K562 (cell line): ENCODE measurements around the gene SLC26A8. TPM values are rescaled to one million over a fixed set of nuclear protein-coding genes. Genes with fewer than 3 reads are reported as not detected.
A peak's percentile ranks its signal among the peaks of the same experiment; 100 is the strongest.

Experiments
- ATAC-seq: fragments of 200-7000 bp; cut with Tn5 transposase; 3 replicates; pipeline ENCODE4 v1.9.1; 2020; ENCODE audit warnings: moderate library complexity
- BruUV-seq: library from RNA; stranded (reverse); fragments of 400-500 nt; replicated peaks from 2 replicates; lab custom pipeline; 2021; lab: Mats Ljungman, UMichigan
- CTCF ChIA-PET: fragments of 300-600 bp; formaldehyde crosslinking; extraction: SDS; loops from one replicate; lab custom pipeline; 2021; ENCODE audit warnings: low intra/inter-chr PET ratio; lab: Yijun Ruan, JAX
- POLR2A ChIA-PET: fragments of 300-600, 350-650 bp; sonication (Branson Sonifier 250); formaldehyde crosslinking; extraction: SDS; loops from one replicate; lab custom pipeline; 2021; ENCODE audit warnings: antibody characterized with exemption, inconsistent platforms; lab: Yijun Ruan, JAX
- DNase-seq, 4 experiments: peaks; one replicate each; pipeline versions ENCODE4 v3.0.0 to v3.0.0-alpha.2; 2011 to 2018; ENCODE audit warnings: low spot score in 3 of 4, mixed read lengths in 3 of 4; ENCODE audit errors: extremely low read depth in 1 of 4
- FAIRE-seq: peaks from 2 replicates; lab custom pipeline; 2011; peaks lifted over from hg19 to GRCh38; lab: Jason Lieb, UNC
- H2AFZ ChIP-seq: 2 replicates; pipeline ENCODE4 v1.6.0; 2011; ENCODE audit warnings: low read depth, low read length, control low read depth, inconsistent platforms
- H3K27ac ChIP-seq: fragments of 200-600 bp; 3 replicates; pipeline ENCODE4 v1.8.0; 2011; ENCODE audit warnings: low read depth, mild to moderate bottlenecking, control low read depth, inconsistent platforms, low read length, moderate library complexity, mixed read lengths; ENCODE audit errors: extremely low read depth
- H3K27me3 ChIP-seq, 2 experiments: fragments of 300-600 bp in 1 of 2; 2 replicates in 1 of 2; 3 replicates in 1 of 2; pipeline versions ENCODE4 v1.6.0 to v1.8.0; 2011; ENCODE audit warnings: inconsistent platforms in 2 of 2, low read length in 2 of 2, mild to moderate bottlenecking in 1 of 2, mixed read lengths in 1 of 2, moderate library complexity in 1 of 2; ENCODE audit not compliant: control insufficient read depth in 2 of 2, insufficient read depth in 2 of 2
- H3K36me3 ChIP-seq: fragments of 300-600 bp; 3 replicates; pipeline ENCODE4 v1.8.0; 2011; ENCODE audit warnings: mild to moderate bottlenecking, low read length, inconsistent platforms; ENCODE audit not compliant: control insufficient read depth, insufficient read depth
- H3K4me1 ChIP-seq, 2 experiments: fragments of 200-600 bp in 1 of 2; replicated peaks in 1 of 2; 2 replicates in 1 of 2; 3 replicates in 1 of 2; pipeline versions ENCODE4 v1.5.1 to v1.8.0; 2011; ENCODE audit warnings: inconsistent platforms in 2 of 2, low read length in 2 of 2, mild to moderate bottlenecking in 1 of 2, mixed read lengths in 1 of 2, moderate library complexity in 1 of 2; ENCODE audit not compliant: control insufficient read depth in 2 of 2, insufficient read depth in 2 of 2
- H3K4me2 ChIP-seq: 2 replicates; pipeline ENCODE4 v1.6.1; 2011; ENCODE audit warnings: low read length, control low read depth, inconsistent platforms, mixed read lengths; ENCODE audit not compliant: insufficient read depth
- H3K4me3 ChIP-seq: fragments of 200-600 bp; sonication (generic), shearing (Covaris generic); 2 replicates; pipeline ENCODE4 v1.5.1; 2016; ENCODE audit warnings: control low read depth, inconsistent platforms
- H3K79me2 ChIP-seq: fragments of 200-600 bp; 3 replicates; pipeline ENCODE4 v1.8.0; 2011; ENCODE audit warnings: low read length, inconsistent platforms; ENCODE audit not compliant: control insufficient read depth, insufficient read depth
- H3K9ac ChIP-seq, 2 experiments: 2 replicates each; pipeline versions ENCODE4 v1.6.0 to v1.6.1; 2011; ENCODE audit warnings: low read depth in 2 of 2, low read length in 2 of 2, control low read depth in 1 of 2, inconsistent platforms in 1 of 2, mild to moderate bottlenecking in 1 of 2, mixed read lengths in 1 of 2; ENCODE audit not compliant: insufficient read depth in 1 of 2
- H3K9me1 ChIP-seq: one replicate; pipeline ENCODE4 v1.6.0; 2011; ENCODE audit warnings: inconsistent platforms, mild to moderate bottlenecking, low read length, moderate library complexity; ENCODE audit not compliant: control insufficient read depth, insufficient read depth
- H3K9me3 ChIP-seq: replicated peaks from 2 replicates; pipeline ENCODE4 v1.5.1; 2011; ENCODE audit warnings: low read depth, low read length, inconsistent platforms; ENCODE audit not compliant: control insufficient read depth, insufficient read depth
- H4K20me1 ChIP-seq: replicated peaks from 2 replicates; pipeline ENCODE4 v1.6.1; 2011; ENCODE audit warnings: low read length, inconsistent platforms, mixed read lengths; ENCODE audit not compliant: control insufficient read depth, insufficient read depth
- CEBPB ChIP-seq: fragments of 450-650 bp; IDR thresholded peaks from 2 replicates; pipeline ENCODE4 v1.6.1; 2016; ENCODE audit warnings: missing genetic modification characterization, missing compliant biosample characterization
- WGBS: fragments of 100-300 bp; shearing (Covaris generic); methylation state at CpG from one replicate; pipeline ENCODE4 v1.1.6; 2016; ENCODE audit warnings: low coverage, mixed read lengths; ENCODE audit not compliant: insufficient coverage; ENCODE audit errors: missing lambda C conversion rate; 5-methylcytosine and 5-hydroxymethylcytosine counted together
- in situ Hi-C: fragments of 300-500 bp; cut with MboI; formaldehyde crosslinking; loops from 4 replicates; pipeline ENCODE4 v1.15.0; 2018; ENCODE audit warnings: inconsistent platforms, mixed read lengths
- intact Hi-C: fragments of 100-400 bp; cut with micrococcal nuclease; formaldehyde crosslinking; loops from 2 replicates; pipeline ENCODE4 v1.14.2; 2022
- polyA plus RNA-seq, 8 experiments: library from polyadenylated mRNA; depleted of rRNA in 4 of 8; stranded (reverse) in 5 of 8; unstranded in 3 of 8; fragments of >200 nt; fragmentation: Nextera tagmentation in 2 of 8; fragmentation: Illumina TruSeq in 1 of 8; extraction: Ambion mirVana in 2 of 8; extraction: Trizol in 1 of 8; gene quantifications; 2 replicates each; pipeline versions ENCODE4 v1.2.1 to v1.2.3, GENCODE V29; 2011 to 2014; ENCODE audit warnings: inconsistent platforms in 1 of 8, missing spikeins in 1 of 8
- total RNA-seq, 7 experiments: library from RNA; depleted of rRNA in 6 of 7; stranded (reverse); fragments of >200 nt in 6 of 7; fragmentation: Illumina TruSeq in 2 of 7; extraction: Trizol in 2 of 7; gene quantifications; 2 replicates each; pipeline versions ENCODE4 v1.2.1 to v1.2.3, GENCODE V29; 2011 to 2021; ENCODE audit warnings: low replicate concordance in 1 of 7
- TF ChIP-seq, protein P1 (sequence below): sonication (generic); formaldehyde crosslinking; IDR thresholded peaks from 2 replicates; pipeline ENCODE4 v1.8.1; 2023; ENCODE audit warnings: mild to moderate bottlenecking, missing genetic modification reagents

SLC26A8 gene
- total and polyA plus RNA-seq, 9 of the 15 experiments (the other 6 are each of a cell fraction or from before 2014, with no cell fraction given) = not detected

DNA sequence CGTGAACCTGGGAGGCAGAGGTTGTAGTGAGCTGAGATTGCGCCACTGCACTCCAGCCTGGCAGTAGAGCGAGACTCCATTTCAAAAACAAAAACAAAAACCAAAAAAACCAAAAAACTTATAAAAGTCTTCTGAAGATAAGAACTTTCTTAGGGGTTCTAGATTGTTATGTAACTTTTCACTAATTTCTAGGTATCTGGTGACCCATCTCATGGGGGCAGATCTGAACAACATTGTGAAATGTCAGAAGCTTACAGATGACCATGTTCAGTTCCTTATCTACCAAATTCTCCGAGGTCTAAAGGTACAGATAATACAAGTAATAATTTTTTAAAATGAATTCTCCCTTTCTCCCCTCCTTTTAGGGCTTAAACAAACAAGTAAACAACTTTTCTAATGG lies 48.2 kb upstream of the SLC26A8 start:
- H3K9me3 ChIP-seq = no peaks in the 10 kb centered on the region
- H3K9ac ChIP-seq = no peak overlapping the region
- no peak overlapping the region for H3K4me2 ChIP-seq
- H3K9me1 ChIP-seq = peaks cover 6% of the 10 kb centered on the region
- no TSS peak for BruUV-seq
- no peak for DNase-seq
- peaks cover 5 to 21% of the 10 kb centered on the region in 2 experiments; a peak in 3 of 5 replicates for H3K4me1 ChIP-seq
- FAIRE-seq = no peak
- H3K4me3 ChIP-seq = no peak overlapping the region
- H3K79me2 ChIP-seq = peaks cover 22% of the 10 kb centered on the region
- 78% methylated on average over 4 of the region's 4 CpGs for WGBS
- H4K20me1 ChIP-seq = peaks cover 7% of the 10 kb centered on the region
- peaks cover 34% of the 10 kb centered on the region for H3K36me3 ChIP-seq
- in situ Hi-C loops = no loop called here
- no peak overlapping the region for H2AFZ ChIP-seq
- TF ChIP-seq, protein P1, sequence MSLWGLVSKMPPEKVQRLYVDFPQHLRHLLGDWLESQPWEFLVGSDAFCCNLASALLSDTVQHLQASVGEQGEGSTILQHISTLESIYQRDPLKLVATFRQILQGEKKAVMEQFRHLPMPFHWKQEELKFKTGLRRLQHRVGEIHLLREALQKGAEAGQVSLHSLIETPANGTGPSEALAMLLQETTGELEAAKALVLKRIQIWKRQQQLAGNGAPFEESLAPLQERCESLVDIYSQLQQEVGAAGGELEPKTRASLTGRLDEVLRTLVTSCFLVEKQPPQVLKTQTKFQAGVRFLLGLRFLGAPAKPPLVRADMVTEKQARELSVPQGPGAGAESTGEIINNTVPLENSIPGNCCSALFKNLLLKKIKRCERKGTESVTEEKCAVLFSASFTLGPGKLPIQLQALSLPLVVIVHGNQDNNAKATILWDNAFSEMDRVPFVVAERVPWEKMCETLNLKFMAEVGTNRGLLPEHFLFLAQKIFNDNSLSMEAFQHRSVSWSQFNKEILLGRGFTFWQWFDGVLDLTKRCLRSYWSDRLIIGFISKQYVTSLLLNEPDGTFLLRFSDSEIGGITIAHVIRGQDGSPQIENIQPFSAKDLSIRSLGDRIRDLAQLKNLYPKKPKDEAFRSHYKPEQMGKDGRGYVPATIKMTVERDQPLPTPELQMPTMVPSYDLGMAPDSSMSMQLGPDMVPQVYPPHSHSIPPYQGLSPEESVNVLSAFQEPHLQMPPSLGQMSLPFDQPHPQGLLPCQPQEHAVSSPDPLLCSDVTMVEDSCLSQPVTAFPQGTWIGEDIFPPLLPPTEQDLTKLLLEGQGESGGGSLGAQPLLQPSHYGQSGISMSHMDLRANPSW (CRISPR knock-in tag) = no peak
- TF ChIP-seq CEBPB (tag) = peak; percentile 57
- TF ChIP-seq, all 486 proteins: peak for 1
- intact Hi-C loops = no loop called here
- ChIA-PET POLR2A (interaction anchor here (1.8 kb wide), 1 partner anchor 12 kb away, joined by 6 read pairs; no protein-coding TSS in a partner anchor), CTCF (interaction anchor here (0.7 kb wide), 1 partner anchor 267 kb away, joined by 5 read pairs; no protein-coding TSS in a partner anchor)
- no peak for ATAC-seq
- H3K27ac ChIP-seq = no peak overlapping the region
- no peaks in the 10 kb centered on the region for H3K27me3 ChIP-seq
